ACC112 (cell line): ENCODE results near the gene SERGEF.

Source experiments
- H2AFZ ChIP-seq: fragments of 200-600 bp; sonication (generic); one replicate; pipeline ENCODE4 v1.6.0; 2017; ENCODE audit warnings: antibody characterized with exemption, low read length; ENCODE audit not compliant: unreplicated experiment
- H3K27ac ChIP-seq: fragments of 200-600 bp; sonication (generic); 2 replicates; pipeline ENCODE4 v1.5.1; 2014; ENCODE audit warnings: low read depth, mild to moderate bottlenecking, antibody characterized with exemption, low read length, moderate library complexity
- H3K27me3 ChIP-seq: fragments of 200-600 bp; sonication (generic); 2 replicates; pipeline ENCODE4 v1.6.1; 2014; ENCODE audit warnings: mild to moderate bottlenecking, antibody characterized with exemption, low read length, moderate library complexity, mixed read lengths; ENCODE audit not compliant: insufficient read depth
- H3K36me3 ChIP-seq: fragments of 200-600 bp; sonication (generic); 2 replicates; pipeline ENCODE4 v1.6.1; 2016; ENCODE audit warnings: mild to moderate bottlenecking, antibody characterized with exemption, low read length, moderate library complexity, mixed read lengths; ENCODE audit not compliant: insufficient read depth
- H3K4me1 ChIP-seq: fragments of 200-600 bp; sonication (generic); one replicate; pipeline ENCODE4 v1.6.1; 2016; ENCODE audit warnings: low read length, mixed read lengths; ENCODE audit not compliant: insufficient read depth, unreplicated experiment, control insufficient read depth
- H3K4me3 ChIP-seq: fragments of 200-600 bp; sonication (generic); 2 replicates; pipeline ENCODE4 v1.5.1; 2014; ENCODE audit warnings: mild to moderate bottlenecking, low read depth, low read length
- H3K79me2 ChIP-seq: fragments of 200-600 bp; sonication (generic); one replicate; pipeline ENCODE4 v1.6.0; 2016; ENCODE audit warnings: low read length; ENCODE audit not compliant: control insufficient read depth, unreplicated experiment, insufficient read depth

Gene SERGEF

DNA sequence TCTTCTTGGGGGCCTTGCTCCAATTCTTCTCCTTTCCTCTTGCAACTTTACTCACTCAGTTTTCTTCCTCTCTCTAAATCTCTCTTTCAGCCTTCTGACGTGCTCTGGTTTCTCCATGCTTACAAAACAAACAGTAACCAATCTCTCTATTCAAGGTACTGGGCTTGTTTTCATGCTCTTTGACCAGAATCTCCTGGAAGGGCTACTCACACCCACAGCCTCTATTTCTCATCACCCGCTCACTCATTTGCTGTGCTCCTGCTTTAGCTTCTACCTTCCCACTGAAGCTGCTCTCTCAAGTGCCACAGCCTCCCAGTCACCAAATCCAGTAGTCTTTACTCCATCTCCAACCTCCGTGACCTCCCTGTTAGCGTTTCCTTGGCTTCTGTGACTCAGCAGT, 60.4 kb downstream of the SERGEF start:
- no peaks in the 10 kb centered on the region for H3K36me3 ChIP-seq
- no peak overlapping the region for H2AFZ ChIP-seq
- no peaks in the 10 kb centered on the region for H3K27me3 ChIP-seq
- H3K4me3 ChIP-seq: no peak overlapping the region
- H3K27ac ChIP-seq: no peak overlapping the region
- no peaks in the 10 kb centered on the region for H3K79me2 ChIP-seq
- H3K4me1 ChIP-seq: no peaks in the 10 kb centered on the region

DNA sequence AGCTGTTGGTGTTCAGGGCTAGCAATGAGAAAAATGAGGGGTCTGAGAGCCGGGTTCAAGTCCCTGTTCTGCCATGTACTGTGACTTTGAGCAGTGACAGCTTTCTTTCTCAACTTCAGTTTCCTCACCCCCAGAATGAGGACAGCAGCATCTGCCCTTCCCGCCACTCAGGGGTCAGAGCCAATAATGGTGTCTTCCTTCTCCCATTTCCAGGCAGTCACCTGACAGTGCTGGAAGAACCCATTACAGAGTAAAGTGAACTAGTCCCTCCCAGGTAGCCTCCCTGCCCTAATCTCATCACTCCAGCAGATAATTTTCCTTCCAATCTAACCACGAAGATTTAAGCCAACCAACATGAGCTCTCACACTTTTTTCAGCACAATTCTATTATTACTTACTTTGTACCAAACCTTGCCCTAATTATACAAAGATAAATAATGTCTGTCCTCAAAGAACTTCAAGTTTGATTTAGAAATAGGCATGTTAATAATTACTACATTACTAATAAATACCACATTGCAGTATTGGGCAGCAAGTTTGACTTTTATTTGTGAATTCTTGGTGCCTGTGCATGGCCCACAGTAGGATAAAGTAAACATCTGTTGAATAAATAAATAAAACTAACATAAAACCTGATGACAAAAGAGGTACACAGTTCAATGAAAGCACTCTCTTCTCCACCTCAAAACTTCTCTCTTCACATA, 61.0 kb downstream of the SERGEF start:
- no peaks in the 10 kb centered on the region for H3K4me1 ChIP-seq
- no peak overlapping the region for H3K4me3 ChIP-seq
- no peaks in the 10 kb centered on the region for H3K36me3 ChIP-seq
- no peak overlapping the region for H3K27ac ChIP-seq
- no peak overlapping the region for H2AFZ ChIP-seq
- H3K27me3 ChIP-seq: no peaks in the 10 kb centered on the region
- H3K79me2 ChIP-seq: no peaks in the 10 kb centered on the region

DNA sequence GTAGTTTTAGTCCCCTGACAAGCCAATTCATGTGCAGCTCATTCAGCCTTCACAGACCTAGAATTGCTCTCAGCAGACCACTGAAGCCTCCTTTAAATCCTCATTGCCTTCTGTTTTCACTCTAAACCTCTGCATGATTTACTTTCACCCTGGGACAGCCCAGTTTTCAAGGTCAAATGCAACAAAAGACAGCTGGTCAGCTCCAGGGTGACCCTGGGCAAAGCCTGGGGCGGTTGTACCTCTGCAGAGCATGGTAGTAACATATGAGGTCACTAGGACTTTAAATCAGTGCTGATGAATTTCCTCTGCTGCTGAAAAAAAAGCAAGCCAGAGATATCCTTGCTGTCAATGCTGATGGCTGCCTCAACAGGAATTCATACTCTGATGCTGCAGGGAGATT, 62.2 kb downstream of the SERGEF start:
- no peak overlapping the region for H3K27ac ChIP-seq
- H3K79me2 ChIP-seq: no peaks in the 10 kb centered on the region
- H2AFZ ChIP-seq: no peak overlapping the region
- H3K27me3 ChIP-seq: no peaks in the 10 kb centered on the region
- H3K4me1 ChIP-seq: no peaks in the 10 kb centered on the region
- no peaks in the 10 kb centered on the region for H3K36me3 ChIP-seq
- no peak overlapping the region for H3K4me3 ChIP-seq

DNA sequence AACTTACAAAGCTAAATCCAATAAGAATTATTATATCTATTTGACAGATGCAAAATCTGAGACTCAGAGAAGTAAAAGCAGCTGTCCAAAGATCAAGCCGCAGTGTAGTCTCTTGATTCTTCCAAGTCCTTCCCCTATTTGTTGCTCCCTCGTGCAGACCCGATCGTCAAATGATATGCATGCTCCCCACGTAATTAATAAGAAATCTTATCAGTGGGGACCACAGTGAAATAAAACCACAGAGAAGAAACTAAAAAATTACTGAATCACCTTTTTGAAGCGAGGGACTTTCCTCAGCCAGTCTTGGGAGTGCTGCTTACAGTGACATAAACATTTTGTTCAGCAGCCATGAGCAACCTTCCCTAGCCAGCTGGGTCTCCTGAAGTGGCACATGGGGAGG, 64.6 kb downstream of the SERGEF start:
- Histone ChIP-seq H3K27ac (no peak overlapping the region), H2AFZ (no peak overlapping the region), H3K79me2 (no peaks in the 10 kb centered on the region), H3K4me3 (no peak overlapping the region), H3K4me1 (no peaks in the 10 kb centered on the region), H3K36me3 (peaks cover 5% of the 10 kb centered on the region), H3K27me3 (no peaks in the 10 kb centered on the region)

DNA sequence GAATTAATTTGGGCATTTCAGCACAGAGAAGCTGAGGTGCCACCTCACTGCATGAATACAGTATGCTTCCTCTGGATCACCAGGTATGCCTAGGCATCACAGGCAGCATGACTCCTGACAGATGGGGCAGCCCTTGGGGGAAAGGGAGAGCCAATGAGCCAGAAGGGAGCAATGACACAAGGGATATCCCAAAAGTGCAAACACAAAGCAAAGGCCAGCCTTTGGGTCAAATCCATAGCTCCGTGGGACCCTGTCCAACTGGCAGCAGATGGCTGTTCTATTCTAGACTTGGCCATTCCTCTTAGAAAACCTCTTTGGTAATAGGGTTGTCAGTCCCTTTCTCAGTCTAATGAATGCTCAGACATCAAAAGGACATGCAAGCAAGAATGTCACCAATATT, 73.3 kb downstream of the SERGEF start:
- no peaks in the 10 kb centered on the region for H3K79me2 ChIP-seq
- no peak overlapping the region for H3K4me3 ChIP-seq
- no peaks in the 10 kb centered on the region for H3K4me1 ChIP-seq
- no peak overlapping the region for H3K27ac ChIP-seq
- no peak overlapping the region for H2AFZ ChIP-seq
- H3K27me3 ChIP-seq: no peaks in the 10 kb centered on the region
- peaks cover 4% of the 10 kb centered on the region for H3K36me3 ChIP-seq

DNA sequence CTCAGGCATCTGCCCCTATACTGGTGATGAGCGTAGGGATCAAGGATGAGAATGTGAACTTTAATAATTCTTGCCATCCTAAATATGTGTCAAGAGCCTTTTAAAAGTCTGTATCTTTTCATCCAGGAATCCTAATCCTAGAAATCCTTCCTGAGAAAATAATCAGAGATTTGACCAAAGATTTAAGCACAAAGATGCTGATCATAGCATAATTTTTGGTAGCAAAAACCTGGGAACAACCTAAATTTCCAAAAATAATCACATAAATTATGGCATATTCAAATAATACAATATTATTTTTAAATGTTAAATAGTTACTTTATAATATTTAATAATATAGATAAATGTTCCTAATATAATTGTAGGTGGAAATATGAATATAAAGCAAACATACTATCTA, 76.1 kb downstream of the SERGEF start:
- Histone ChIP-seq H3K4me1 (no peaks in the 10 kb centered on the region), H2AFZ (no peak overlapping the region), H3K4me3 (no peak overlapping the region), H3K79me2 (no peaks in the 10 kb centered on the region), H3K27me3 (no peaks in the 10 kb centered on the region), H3K36me3 (no peaks in the 10 kb centered on the region), H3K27ac (no peak overlapping the region)

DNA sequence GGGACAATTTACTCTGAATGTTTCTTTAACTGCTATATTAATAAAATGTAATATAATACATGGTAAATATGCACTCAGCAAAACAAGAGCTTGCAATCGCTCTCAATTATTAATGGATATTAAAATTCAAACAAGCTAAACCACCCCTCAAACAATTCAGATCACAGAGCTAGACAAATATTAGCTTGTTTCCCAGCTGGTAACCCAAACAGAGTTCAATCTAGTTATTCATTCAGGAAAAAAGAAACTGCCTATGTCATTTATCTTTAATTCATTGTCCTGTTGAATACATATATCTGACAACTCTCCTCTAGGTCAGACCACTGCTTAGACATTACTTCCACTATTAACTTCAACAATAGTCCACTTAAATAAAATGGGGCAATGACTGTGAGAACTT, 78.7 kb downstream of the SERGEF start:
- Histone ChIP-seq H2AFZ (no peak overlapping the region), H3K27me3 (no peaks in the 10 kb centered on the region), H3K4me1 (no peaks in the 10 kb centered on the region), H3K27ac (no peak overlapping the region), H3K79me2 (no peaks in the 10 kb centered on the region), H3K4me3 (no peak overlapping the region), H3K36me3 (no peaks in the 10 kb centered on the region)

DNA sequence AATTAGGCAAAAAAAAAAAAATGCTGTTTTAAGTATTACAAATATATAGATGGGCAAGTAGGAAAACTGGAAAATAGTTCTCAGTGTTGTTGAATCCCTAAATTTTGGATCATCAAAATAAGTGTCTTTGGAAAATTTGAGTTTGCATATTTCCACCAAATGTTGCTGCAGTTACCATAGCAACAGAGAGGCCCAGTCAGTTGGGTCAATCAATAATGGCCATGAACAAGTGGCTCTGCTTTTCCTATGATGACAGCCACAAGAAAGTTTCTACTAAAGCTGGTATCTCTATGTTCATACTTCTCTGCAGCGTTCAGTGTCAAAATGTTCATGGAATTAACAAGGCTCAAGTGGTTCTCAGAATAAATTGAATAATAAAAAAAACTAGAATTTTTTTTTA, 79.1 kb downstream of the SERGEF start:
- no peaks in the 10 kb centered on the region for H3K27me3 ChIP-seq
- H3K4me3 ChIP-seq: no peak overlapping the region
- H3K27ac ChIP-seq: no peak overlapping the region
- H3K36me3 ChIP-seq: no peaks in the 10 kb centered on the region
- no peaks in the 10 kb centered on the region for H3K79me2 ChIP-seq
- no peaks in the 10 kb centered on the region for H3K4me1 ChIP-seq
- no peak overlapping the region for H2AFZ ChIP-seq

DNA sequence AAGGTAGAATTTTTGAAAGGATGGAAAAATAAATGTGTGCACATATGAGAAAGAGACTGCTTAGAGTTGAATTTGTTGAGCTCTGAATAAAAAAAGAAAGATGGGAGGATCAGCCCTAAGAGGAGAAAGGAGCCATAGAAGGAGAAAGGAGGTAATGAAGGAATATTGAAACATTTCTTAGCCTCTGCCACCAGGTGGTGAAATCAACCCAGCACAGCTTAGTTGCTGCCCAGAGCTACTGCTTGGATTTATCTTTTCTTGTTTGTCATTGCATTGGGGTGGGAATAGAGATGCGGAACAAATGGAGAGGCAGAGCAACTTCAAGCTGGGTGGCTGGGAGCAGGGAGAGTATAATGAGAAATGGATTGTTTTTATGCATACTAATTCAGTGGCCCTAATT, 80.4 kb downstream of the SERGEF start:
- Histone ChIP-seq H3K36me3 (no peaks in the 10 kb centered on the region), H2AFZ (no peak overlapping the region), H3K79me2 (no peaks in the 10 kb centered on the region), H3K27ac (no peak overlapping the region), H3K4me3 (no peak overlapping the region), H3K27me3 (no peaks in the 10 kb centered on the region), H3K4me1 (no peaks in the 10 kb centered on the region)

DNA sequence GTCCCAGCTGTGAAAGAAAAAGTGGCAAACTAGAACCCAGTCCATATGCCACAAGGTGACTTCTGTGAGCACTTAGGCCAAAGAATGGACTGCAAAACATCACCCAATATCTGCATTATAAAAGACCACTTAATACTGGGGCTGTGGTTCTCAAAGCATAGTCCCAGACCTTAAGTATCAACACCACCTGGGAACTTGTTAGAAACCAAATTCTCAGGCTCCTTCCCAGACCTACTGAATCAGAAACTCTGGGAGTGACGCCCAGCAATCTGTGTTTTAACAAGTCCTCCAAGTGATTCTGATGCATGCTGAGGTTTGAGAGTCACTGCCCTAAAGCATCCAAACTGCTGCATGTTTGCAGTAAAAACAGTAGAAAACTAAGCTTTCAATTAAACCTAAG, 81.3 kb downstream of the SERGEF start:
- Histone ChIP-seq H3K27me3 (no peaks in the 10 kb centered on the region), H3K36me3 (no peaks in the 10 kb centered on the region), H3K79me2 (no peaks in the 10 kb centered on the region), H2AFZ (no peak overlapping the region), H3K4me3 (no peak overlapping the region), H3K4me1 (no peaks in the 10 kb centered on the region), H3K27ac (no peak overlapping the region)

DNA sequence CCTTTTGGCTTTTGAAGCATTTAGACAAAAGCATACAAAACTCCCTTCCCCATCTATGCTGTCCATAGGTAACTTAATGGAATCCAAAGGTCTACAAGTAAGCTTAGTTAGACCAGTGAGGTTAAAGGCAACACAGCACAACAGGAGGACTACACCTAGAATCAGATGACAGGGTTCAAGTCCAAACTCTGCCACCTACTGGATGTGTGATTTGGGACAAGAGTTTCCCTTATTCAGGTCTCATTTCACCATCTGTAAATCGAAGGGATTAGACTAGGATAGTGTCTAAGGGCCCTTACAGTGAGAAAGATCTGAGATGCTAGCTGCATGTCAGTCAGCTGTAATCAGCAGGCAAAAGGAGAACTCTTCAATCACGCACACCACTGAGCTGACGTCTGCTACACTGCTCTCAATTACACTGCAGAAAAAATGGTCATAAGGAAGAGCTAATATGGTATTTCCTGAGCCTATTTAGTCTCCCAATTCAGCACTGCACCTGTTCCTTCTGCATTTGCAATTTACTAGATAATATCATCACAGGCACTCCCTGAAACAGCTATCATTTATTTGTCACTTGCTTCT, 82.2 kb downstream of the SERGEF start:
- Histone ChIP-seq H2AFZ (no peak overlapping the region), H3K27ac (no peak overlapping the region), H3K79me2 (no peaks in the 10 kb centered on the region), H3K4me3 (no peak overlapping the region), H3K27me3 (no peaks in the 10 kb centered on the region), H3K36me3 (no peaks in the 10 kb centered on the region), H3K4me1 (no peaks in the 10 kb centered on the region)
